NCI-H2196 treated with DMSO at 0.1 percent for 48 hours (cell line): ENCODE measurements around the gene RNPEPL1.
"Not testable (repeated sequence)": the region's sequence is repeated elsewhere in the genome, so short reads cannot be mapped to it uniquely, and the experiment has no call there.

ENCODE experiments used
- DNase-seq: peaks from one replicate; lab custom pipeline; 2025; ENCODE audit not compliant: unreplicated experiment; lab: John Stamatoyannopoulos, UW

The RNPEPL1 gene

GRCh38 chr2:240567872-240568677, at the start of gene RNPEPL1:
Gene RNPEPL1 (plus strand): TSS chr2:240568484. CDS start chr2:240568587, 103 bp downstream.
- peak; percentile 29 for DNase-seq

- DNase-seq = no peak
These were observed 49.3 kb upstream of the RNPEPL1 start for GRCh38 chr2:240518981-240519380.

GRCh38 chr2:240519396-240520129, 48.7 kb upstream of the RNPEPL1 start:
- no peak for DNase-seq

- DNase-seq = no peak
These were observed 47.9 kb upstream of the RNPEPL1 start for GRCh38 chr2:240520130-240520973.

GRCh38 chr2:240520974-240521350, 47.3 kb upstream of the RNPEPL1 start:
- DNase-seq = no peak

- not testable (repeated sequence) for DNase-seq
These were observed 46.4 kb upstream of the RNPEPL1 start for GRCh38 chr2:240521885-240522284.

GRCh38 chr2:240522406-240522805, 45.9 kb upstream of the RNPEPL1 start:
- no peak for DNase-seq

- DNase-seq = no peak
These were observed 44.6 kb upstream of the RNPEPL1 start for GRCh38 chr2:240523451-240524281.

GRCh38 chr2:240524963-240525718, 43.1 kb upstream of the RNPEPL1 start:
- DNase-seq = no peak

GRCh38 chr2:240525802-240526201, 42.5 kb upstream of the RNPEPL1 start:
- no peak for DNase-seq

GRCh38 chr2:240526521-240526920, 41.8 kb upstream of the RNPEPL1 start:
- no peak for DNase-seq

GRCh38 chr2:240527153-240527750, 41.0 kb upstream of the RNPEPL1 start:
- DNase-seq = no peak

GRCh38 chr2:240528406-240529040, 39.8 kb upstream of the RNPEPL1 start:
- DNase-seq = no peak

- DNase-seq = no peak
These were observed 38.8 kb upstream of the RNPEPL1 start for GRCh38 chr2:240529344-240529999.

GRCh38 chr2:240530181-240530580, 38.1 kb upstream of the RNPEPL1 start:
- no peak for DNase-seq

- DNase-seq = no peak
These were observed 37.2 kb upstream of the RNPEPL1 start for GRCh38 chr2:240531038-240531437.

- no peak for DNase-seq
These were observed 36.1 kb upstream of the RNPEPL1 start for GRCh38 chr2:240532031-240532775.
